NT2/D1 (cell line): Measurements from ENCODE around the gene IBTK.

Experiments
- SUZ12 ChIP-seq: IDR thresholded peaks from 2 replicates; pipeline ENCODE4 v1.6.1; 2011; ENCODE audit not compliant: insufficient read length, insufficient read depth; ENCODE audit errors: extremely low read depth
- YY1 ChIP-seq: IDR thresholded peaks from 2 replicates; pipeline ENCODE4 v1.6.1; 2011; ENCODE audit not compliant: insufficient read length, insufficient read depth
- ZNF274 ChIP-seq: IDR thresholded peaks from 2 replicates; pipeline ENCODE4 v1.6.1; 2011; ENCODE audit warnings: mild to moderate bottlenecking, low read depth, low read length

GRCh38 chr6:82197784-82198183, 49.8 kb downstream of the IBTK start:
- TF ChIP-seq ZNF274, result no peak
- TF ChIP-seq SUZ12, result no peak
- no peak for TF ChIP-seq YY1
